ENCODE measurements around the gene NRF1.

DNA sequence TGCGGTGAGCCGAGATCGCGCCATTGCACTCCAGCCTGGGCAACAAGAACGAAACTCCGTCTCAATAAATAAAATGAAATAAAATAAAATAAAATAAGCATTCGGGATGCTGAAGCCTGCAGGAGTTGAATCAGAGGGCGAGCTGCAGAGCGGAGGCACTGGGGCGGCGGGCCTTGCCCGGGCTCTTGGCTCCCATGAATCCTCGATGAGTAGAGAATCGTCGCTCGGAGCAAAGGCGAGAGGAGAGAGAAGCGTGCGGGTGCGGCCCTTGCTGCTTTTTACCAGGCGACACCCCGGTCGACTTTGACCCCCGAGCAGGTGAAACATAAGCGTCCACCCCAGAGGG is 172.9 kb downstream of the NRF1 start:
- no peak for TF ChIP-seq POLR2A (IDR thresholded peaks at IDR 0.05; ENCODE audit: low read depth, low read length)
- no peak for TF ChIP-seq POLR2AphosphoS5 (IDR thresholded peaks at IDR 0.05; ENCODE audit: low read depth, low read length)
- no peak for TF ChIP-seq SPI1 (IDR thresholded peaks at IDR 0.05; ENCODE audit: low read depth, low read length)
- TF ChIP-seq TAF1 (IDR thresholded peaks at IDR 0.05; ENCODE audit: low read depth, low read length): no peak
- TF ChIP-seq PAX5 (IDR thresholded peaks at IDR 0.05; ENCODE audit: insufficient read depth, low read length, severe bottlenecking): no peak
